ENCODE data around the gene PCMTD2. TPM values are rescaled to one million over a fixed set of nuclear protein-coding genes. Genes with fewer than 3 reads are reported as not detected.

Gene PCMTD2
- total and polyA plus RNA-seq, 2 of the 13 experiments (the other 11 are each of a cell fraction or from before 2014, with no cell fraction given) = 47.0 to 76.9 TPM

- TF ChIP-seq KLF12 (CRISPR knock-in tag; IDR thresholded peaks at IDR 0.05; ENCODE audit: borderline replicate concordance) = no peak
- TF ChIP-seq ZNF512 (CRISPR knock-in tag; IDR thresholded peaks at IDR 0.05) = no peak
- peak; percentile 58 for TF ChIP-seq SAP130 (CRISPR knock-in tag; IDR thresholded peaks at IDR 0.05; ENCODE audit: low read depth)
- TF ChIP-seq ATF1 (CRISPR knock-in tag; IDR thresholded peaks at IDR 0.05) = no peak
- TF ChIP-seq DZIP1 (CRISPR knock-in tag; IDR thresholded peaks at IDR 0.05) = no peak
- no peak; the same call in 1 of the 2 replicates for TF ChIP-seq CCDC6 (CRISPR knock-in tag; IDR thresholded peaks at IDR 0.05)
- TF ChIP-seq KLF11 (CRISPR knock-in tag; IDR thresholded peaks at IDR 0.05) = no peak
- peak; percentile 35; the same call in 1 of the 2 replicates for TF ChIP-seq HHEX (CRISPR knock-in tag; IDR thresholded peaks at IDR 0.05)
- no peak for TF ChIP-seq RBM22 (optimal IDR thresholded peaks at IDR 0.05; ENCODE audit: low read length)
- TF ChIP-seq MXD4 (CRISPR knock-in tag; IDR thresholded peaks at IDR 0.05) = no peak
- TF ChIP-seq TFE3 (CRISPR knock-in tag; IDR thresholded peaks at IDR 0.05) = peak; percentile 41; the same call in 1 of the 2 replicates
- TF ChIP-seq ZNF646 (CRISPR knock-in tag; IDR thresholded peaks at IDR 0.05) = no peak
- no peak for TF ChIP-seq SOX13 (IDR thresholded peaks at IDR 0.05)
- peak in 1 of 2 experiments; percentile 51; a peak in 1 of 4 replicates for TF ChIP-seq SOX13 (CRISPR knock-in tag; conservative IDR thresholded peaks at IDR 0.05 in 1 of 2, IDR thresholded peaks at IDR 0.05 in 1 of 2)
- TF ChIP-seq RARA (CRISPR knock-in tag; IDR thresholded peaks at IDR 0.05) = peak; percentile 92
- 0 out of 2 replicates have a peak, but pooled peaks have one; percentile 44 for TF ChIP-seq SNAI1 (CRISPR knock-in tag; IDR thresholded peaks at IDR 0.05; ENCODE audit: borderline replicate concordance)
- no peak for TF ChIP-seq NKX3-1 (CRISPR knock-in tag; IDR thresholded peaks at IDR 0.05)
- no peak for TF ChIP-seq ZFP37 (CRISPR knock-in tag; IDR thresholded peaks at IDR 0.05; ENCODE audit: borderline replicate concordance)
- no peak for TF ChIP-seq TMF1 (CRISPR knock-in tag; IDR thresholded peaks at IDR 0.05; ENCODE audit: low read depth)
These were observed 34.5 kb upstream of the PCMTD2 start (continued) for GRCh38 chr20:64220891-64221527.
